HG03469 (cell line): ENCODE data around the gene CTNNA3.

Source experiments
- ATAC-seq: cut with Tn5 transposase; IDR thresholded peaks from one replicate; pipeline ENCODE4 v1.9.1; 2021; ENCODE audit warnings: mild to moderate bottlenecking, moderate library complexity, moderate number of reproducible peaks; ENCODE audit not compliant: unreplicated experiment

CTNNA3 gene

GRCh38 chr10:66045859-66046258 lies 1650.1 kb downstream of the CTNNA3 start:
- no peak for ATAC-seq

- ATAC-seq: no peak
Observed at GRCh38 chr10:66041771-66042170, 1654.2 kb downstream of the CTNNA3 start.

DNA sequence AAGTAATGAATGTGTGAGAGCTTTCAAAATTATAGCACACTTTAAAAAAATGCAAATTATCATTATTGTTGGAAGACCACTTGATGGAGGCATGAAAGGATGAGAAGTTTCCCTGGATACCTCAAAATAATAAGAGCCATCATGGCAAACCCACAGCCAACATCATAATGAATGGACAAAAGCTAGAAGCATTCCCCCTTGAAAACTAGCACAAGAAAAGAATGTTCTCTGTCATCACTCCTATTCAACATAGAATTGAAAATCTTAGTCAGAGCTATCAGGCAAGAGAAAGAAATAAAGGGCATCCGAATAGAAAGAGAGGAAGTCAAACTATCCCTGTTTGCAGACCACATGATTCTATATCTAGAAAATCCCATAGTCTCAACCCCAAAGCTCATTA lies 1657.4 kb downstream of the CTNNA3 start:
- ATAC-seq: no peak

DNA sequence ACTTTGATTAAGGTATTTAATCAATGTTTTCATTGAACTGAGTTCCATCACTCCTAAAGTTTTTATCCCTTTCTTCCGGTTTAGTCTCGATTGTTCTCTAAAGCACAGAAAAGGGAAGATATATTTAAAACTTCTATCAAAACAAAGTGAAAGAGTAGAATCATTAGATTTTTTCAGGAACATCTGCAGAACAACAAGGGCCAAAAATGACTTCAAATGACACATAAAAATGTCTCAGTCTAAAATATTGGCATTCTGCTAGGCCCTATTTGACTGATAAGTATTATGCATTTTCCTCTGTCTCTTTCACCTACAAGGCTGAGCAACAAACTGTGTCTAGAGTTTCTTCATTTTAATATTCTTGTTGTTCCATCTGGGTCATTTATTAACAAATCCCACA lies 1669.7 kb downstream of the CTNNA3 start:
- no peak for ATAC-seq

- ATAC-seq: no peak
Observed at GRCh38 chr10:66025186-66025585, 1670.8 kb downstream of the CTNNA3 start.

DNA sequence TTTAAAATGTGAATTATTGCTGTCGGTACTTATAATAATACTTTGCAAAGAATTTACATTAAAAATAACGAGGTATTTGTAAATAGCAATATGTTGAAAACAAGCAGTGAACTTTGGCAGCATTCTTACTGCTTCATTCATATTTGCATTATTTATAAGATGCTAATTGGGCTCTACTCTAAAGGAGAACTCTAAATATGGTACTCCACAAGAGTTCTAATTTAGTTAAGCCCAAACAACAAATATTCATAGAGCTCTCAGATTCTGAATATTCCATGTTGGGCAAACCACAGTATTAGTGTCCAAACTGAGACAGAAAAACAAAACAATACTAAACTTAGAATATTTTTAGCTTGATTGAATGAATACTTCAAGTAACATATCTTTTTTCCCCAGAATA lies 1674.6 kb downstream of the CTNNA3 start:
- ATAC-seq: no peak

DNA sequence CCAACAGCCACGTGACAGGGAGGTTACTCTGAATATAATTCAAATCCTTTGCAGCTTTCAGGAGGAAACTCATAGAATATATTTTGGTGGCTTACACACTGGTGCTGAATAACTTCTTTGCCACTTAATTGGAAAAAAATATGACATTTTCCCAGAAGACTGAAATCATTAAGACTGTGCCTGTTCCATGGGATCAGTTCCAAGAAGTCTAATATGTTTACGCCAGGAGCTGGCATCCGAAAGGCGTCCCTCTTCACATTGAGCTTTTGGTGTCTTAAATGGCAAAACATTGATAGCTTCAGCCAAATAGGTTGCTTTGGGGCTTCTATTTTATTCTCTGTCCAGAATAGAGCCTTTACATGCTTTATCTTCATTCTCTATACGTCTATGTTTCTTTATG lies 1687.8 kb downstream of the CTNNA3 start:
- no peak for ATAC-seq

DNA sequence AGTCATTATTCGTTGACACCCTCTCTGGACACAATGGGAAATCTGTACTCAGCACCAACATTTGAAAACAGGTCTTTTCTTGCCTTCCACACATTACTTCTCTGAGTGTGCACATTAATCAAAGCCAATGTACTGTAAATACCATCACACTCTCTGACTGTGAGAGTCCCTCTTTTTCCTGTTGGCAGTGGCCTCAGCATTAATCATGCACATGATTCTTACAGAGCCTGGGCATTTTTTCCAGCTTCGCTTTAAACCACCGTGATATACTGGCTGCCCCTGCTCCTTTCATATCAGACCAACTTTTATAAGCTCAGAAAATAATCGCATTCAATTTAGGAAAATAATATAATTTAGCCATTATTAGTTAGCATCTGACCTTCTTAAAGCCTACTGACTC lies 1689.6 kb downstream of the CTNNA3 start:
- ATAC-seq: no peak

GRCh38 chr10:65993451-65993850 lies 1702.5 kb downstream of the CTNNA3 start:
- no peak for ATAC-seq

- ATAC-seq: no peak
Observed at GRCh38 chr10:65968871-65969270, 1727.1 kb downstream of the CTNNA3 start.

DNA sequence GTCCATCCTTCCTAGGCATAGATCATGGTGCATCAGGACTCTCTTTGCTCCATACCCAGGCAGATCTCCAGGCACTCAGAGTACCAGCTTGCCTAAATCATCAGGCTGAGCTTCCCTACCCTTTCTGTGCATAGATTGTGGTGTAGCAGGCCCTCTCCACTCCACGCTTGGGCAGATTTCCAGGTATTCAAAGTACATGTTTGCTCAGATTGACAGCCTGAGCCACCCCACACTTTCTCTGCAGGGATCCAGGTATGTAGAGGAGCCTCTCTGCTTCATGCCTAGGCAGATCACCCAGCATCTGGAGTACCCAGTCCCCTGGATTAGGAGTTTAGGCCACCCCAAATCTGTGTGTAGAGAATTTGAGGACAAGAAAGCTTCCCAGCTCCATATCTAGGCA lies 1727.6 kb downstream of the CTNNA3 start:
- ATAC-seq: no peak

DNA sequence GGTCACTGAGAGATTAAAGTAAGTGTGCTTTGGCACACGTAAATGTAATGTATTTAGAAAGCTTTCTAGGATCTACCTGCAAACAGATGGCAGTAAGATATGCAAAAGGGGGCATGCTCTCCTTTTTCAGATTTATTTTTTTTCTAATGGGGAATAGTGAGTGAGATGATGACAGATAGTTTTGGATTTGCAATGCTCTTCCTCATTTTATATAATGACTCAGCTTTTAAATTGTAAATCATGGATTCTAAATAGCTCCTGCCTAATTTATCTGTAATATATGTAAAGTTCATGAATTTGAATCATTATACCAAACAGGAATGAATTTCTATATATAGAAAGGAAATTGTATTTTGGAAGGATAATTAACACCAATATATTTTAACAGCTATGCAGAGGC lies 1731.8 kb downstream of the CTNNA3 start:
- no peak for ATAC-seq

- ATAC-seq: no peak
Observed at GRCh38 chr10:65952086-65952485, 1743.9 kb downstream of the CTNNA3 start.

DNA sequence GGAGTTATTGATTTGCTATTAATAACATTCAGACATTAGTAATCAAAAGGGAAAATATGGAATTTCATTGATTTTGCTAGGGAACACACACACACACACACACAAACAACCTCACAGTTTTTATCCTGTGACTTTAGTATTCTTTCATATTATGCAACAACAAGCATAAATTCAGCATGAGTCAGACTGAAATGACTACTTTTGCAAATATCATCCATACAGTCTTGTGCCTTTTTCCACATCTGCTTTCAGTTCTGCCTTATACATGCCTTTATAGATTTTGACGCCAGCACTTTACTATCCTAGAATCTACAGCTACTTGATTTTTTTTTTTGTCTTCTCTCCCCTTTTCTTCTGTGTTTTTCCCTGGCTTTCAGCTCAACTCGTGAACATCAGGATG lies 1745.9 kb downstream of the CTNNA3 start:
- no peak for ATAC-seq

DNA sequence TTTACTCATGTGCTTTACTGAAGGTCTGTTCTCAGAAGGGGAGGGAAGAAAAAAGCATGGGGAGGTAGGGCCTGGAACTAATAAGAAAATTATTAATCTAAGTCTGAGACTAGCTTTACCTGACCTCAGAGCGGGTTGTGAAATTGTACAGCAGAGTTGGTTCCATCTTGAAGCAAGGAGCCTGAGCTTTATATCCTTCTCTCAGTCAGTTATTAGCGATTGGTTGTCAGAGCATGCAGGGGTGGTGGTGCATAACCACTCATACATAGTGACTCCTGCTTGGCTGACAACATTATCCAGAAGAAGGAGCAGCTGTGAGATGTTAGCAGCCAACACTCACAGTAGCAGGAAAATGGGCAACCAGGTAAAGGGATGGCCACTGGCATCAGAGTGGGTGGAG lies 1746.5 kb downstream of the CTNNA3 start:
- no peak for ATAC-seq

GRCh38 chr10:65945061-65945460 lies 1750.9 kb downstream of the CTNNA3 start:
- no peak for ATAC-seq

- no peak for ATAC-seq
Observed at GRCh38 chr10:65943451-65943850, 1752.5 kb downstream of the CTNNA3 start.

DNA sequence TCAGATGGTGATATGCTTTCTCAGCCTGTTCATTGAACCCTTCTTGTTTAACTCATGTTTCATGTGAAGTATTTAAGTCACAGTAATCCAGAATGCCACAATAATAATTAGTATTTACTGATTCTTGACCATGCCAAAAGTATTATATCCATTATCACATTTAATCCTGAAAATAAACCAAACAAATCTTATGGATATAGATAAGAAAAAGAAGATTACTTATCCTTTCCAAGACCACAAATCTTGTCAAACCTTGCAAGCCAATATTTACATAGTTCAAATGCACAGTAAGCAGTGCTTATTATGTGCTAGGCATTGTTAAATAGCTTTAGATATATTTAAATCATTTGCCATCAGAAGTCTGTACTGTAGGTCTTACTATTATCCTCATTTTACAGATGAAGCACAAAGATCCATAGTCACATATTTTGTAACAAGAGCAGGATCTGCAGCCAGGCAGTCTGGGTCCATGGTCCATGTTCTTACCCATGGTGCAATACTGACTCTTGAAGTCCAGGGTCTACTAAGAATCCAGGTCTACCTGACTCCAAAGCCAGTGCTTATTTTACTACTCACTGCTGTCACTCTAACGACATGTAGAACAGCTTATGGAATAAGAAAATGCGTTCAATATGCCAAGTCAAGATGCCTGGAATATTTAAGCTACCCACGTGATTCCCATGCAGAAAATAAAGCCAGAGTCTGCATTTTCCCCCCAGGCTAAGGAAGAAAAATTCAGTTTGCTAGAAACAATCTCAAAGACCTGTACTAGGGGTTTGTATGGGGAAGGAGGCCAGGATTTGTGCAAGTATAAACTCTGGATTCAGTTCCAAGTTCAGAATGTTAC lies 1755.0 kb downstream of the CTNNA3 start:
- no peak for ATAC-seq

DNA sequence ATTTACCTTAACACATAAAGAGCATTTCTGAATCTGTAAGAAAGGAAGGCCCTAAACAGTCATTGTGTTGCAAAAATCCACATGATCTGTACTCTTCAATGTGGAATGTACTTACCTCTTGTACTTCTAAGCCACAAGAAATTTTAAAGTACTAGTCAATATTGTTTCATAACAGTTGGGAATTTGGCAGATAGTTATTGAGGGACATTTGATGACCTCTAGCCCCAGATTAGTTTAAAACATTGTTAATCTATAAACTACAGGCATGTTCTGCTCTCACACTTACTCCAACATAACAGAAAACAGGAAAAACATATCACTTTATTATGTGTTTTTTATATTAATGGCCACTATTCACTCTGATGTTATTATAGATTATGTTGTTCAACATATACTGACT lies 1755.9 kb downstream of the CTNNA3 start:
- ATAC-seq: no peak

- ATAC-seq: no peak
Observed at GRCh38 chr10:65931291-65932070, 1764.5 kb downstream of the CTNNA3 start.

DNA sequence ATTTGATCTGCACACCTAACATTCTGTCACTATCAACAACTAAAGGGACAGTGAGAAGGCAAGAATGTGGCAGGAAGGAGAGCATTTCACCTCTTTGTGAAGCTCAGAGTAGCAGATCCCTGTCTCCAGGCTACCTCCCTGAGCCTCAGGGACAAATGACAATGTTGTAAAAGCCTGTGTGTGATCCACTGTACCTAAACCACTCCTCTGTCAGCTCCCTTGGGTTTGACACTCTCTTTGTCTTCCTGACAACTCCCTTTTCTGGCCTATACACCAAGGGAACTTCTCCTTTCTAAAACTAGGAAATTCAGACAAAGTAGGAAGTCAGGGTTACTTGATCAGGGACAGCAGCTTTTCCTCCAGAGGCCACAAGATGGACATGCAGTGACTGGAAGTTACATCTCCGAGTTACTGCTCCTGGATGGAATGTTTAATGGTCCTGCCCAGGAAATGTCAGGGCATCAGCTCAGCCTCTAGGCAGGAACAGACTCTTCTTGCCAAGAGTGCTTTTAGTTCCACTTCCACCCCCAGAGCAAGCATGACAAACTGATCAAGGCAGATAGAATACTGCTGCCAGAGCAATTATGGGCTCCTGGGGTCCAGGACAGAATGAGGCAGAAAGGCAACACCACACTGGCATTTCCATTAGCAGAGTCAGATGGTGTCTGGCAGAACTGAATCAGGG lies 1784.7 kb downstream of the CTNNA3 start:
- ATAC-seq: no peak

DNA sequence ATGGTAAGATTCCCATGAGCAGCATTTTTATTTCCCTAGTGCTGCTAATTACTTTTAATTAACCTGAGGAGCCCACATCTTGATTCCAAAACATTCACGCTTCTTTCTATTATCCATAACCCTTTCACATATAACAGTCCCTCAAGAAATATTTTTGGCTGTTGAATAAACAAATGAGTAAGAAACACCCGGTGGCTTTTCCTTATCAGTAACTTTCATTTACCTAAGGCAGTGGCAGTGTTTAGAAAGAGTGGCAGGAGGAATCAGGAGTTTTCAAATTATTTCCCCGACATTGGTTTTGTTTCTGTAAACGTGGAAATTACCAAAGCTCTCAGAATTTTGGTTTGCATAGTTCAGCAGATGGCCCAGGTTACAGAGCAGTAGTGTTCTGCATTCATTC lies 1785.8 kb downstream of the CTNNA3 start:
- no peak for ATAC-seq
